GM21723 (cell line): ENCODE results near the gene KCNJ6.
"Not testable (repeated sequence)": the region's sequence is repeated elsewhere in the genome, so short reads cannot be mapped to it uniquely, and the experiment has no call there.

ENCODE experiments used
- ATAC-seq: cut with Tn5 transposase; IDR thresholded peaks from one replicate; pipeline ENCODE4 v1.9.1; 2021; ENCODE audit warnings: mild to moderate bottlenecking, moderate library complexity; ENCODE audit not compliant: unreplicated experiment

KCNJ6 gene, protein sequence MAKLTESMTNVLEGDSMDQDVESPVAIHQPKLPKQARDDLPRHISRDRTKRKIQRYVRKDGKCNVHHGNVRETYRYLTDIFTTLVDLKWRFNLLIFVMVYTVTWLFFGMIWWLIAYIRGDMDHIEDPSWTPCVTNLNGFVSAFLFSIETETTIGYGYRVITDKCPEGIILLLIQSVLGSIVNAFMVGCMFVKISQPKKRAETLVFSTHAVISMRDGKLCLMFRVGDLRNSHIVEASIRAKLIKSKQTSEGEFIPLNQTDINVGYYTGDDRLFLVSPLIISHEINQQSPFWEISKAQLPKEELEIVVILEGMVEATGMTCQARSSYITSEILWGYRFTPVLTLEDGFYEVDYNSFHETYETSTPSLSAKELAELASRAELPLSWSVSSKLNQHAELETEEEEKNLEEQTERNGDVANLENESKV

DNA sequence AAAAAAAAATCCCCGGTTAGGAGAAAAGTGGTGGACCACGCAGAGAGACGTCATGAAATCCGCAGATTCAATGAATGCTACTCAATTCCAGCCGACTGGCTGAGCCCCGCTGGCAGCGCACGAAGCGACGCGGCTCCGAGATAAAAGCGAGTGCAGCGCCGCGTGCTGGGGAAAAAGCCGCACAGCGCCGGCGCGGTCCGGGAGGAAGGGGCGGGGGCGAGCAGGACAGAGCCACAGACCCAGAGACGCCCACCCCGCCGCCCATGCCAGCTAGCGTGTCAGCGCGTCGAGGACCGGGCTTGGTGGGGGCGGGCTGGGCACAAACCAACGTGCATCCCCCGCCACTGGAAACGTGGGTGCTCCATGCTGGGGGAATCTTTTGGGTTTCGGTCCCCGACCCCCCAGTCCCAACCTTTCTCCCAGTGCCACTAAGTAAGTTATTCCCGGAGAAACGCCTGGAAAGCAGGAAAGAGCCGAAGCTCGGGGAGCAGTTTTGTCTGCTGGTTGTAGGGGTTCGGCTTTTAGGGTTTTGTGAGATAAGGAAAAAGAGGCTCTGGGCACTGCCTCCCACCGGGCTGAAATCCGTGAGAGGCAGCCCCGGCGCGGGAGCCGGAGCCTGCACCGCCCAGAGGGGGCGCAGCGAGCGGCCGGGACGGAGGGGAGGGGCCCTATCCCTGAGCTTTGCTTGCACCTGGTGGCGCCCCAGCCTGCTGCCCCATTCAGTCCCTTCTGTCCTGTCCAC is at the start of gene KCNJ6:
KCNJ6 (minus strand) TSS at position 148 of the 742 bp plus-strand sequence. CDS start 75,775 bp downstream, outside the sequence.
- no peak for ATAC-seq

DNA sequence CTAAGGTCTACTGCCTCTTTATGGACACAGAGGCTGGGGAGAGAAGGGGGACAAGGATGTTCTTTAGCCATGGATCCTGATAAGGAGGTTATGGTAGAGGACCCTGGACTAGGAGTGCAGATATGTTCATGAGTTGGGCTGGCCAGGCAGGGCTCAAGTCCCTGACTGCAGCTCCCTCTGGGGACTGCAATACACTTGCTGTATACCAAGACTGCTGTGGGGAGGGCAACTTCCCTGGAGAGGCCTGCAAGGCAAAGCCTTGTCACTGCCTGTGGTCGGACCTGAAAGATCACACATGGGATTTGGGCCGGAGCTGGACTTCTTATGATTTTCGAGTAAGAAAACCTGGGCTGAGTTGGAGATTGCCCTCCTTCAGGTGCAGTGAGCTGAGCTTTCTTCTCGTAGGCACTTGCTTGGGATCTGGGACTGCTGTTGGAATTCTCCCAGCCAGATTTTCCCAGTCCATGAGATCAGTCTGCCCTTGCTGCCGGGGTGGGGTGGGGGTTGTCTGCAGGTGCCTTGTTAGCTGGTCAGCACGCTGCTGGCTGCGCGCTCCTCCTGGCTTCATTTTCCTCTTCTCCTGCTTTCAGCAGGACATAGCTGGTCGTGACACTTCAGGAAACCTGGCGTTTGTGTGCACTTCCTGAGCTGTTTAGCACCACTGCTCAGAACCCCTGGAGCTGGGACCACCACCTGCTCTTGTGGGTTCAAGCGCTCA is 49.0 kb upstream of the KCNJ6 start:
- no peak for ATAC-seq

DNA sequence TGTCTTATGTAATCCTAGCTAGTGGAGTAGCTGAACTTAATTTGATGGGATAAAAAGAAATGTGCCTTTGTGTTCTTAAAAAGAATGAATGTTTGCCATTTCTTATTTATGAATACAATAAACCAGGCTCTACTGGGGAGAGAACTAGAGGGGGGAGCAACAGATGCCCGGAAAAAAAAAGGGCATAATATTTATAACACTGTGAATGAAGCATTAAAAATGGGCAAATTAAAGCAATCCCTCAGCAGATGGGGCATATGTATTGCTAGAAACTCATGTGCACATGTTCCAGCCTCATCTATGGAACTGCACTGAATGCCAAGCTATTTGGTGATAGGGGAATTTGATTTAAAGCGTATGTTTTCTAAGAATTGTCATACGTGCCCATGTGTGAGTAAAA is 42.3 kb upstream of the KCNJ6 start:
- no peak for ATAC-seq

DNA sequence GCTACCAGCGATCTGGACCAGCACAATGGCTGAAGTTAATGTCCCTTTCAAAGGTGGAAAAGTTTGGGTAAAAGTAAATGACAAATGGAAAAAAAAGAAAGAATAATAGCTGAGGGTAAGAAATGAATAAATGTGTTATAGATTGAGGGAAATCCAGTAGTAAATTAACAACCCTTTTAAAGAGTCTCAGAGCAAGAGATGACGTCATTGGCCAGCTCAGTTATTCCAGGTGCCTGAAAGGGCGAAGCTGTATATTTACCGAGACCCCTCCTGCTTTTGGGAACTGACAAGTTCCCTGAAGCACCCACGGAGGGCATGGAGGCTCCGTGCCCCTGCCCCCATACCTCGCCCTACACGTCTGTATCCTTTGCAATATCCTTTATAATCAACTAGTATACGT is 40.5 kb upstream of the KCNJ6 start:
- ATAC-seq: no peak

DNA sequence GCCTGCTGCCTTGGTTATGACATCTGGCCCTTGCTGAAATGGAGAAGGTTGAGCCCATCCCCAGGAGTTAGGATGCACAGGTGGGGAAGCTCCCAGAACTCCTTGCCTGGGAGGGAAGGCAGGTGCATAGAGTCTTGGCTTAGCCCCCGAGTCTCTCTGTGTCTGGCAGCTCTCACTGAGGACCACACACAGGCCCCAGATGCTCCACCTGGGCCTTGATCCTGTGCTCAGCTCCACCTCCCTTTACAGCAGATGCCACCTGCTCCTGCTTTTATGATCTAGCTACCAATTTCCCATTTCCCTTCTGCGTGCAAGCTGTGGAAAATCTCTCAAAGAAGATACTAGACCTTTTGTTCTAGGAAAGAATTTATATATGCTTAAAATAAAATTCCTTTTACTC is 28.8 kb upstream of the KCNJ6 start:
- no peak for ATAC-seq

DNA sequence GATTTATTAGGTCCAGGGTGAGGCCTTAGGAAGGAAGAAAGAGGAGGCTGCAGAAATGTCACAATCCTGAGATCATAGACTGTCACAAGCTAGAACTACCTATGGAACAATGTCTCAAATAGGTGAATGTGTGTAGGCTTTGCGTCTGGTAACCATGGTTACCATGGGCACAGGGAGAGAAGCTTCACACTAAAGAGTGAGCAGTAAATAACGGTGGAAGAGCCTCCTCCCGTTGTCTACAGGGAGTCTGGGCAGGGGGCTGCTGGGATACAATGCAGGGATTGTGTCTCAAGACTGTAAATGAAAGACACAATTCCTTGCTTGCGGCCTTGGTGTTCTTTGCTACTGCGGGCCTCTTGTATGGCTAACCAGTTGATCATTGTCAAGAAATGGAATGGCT is 28.2 kb upstream of the KCNJ6 start:
- ATAC-seq: no peak

DNA sequence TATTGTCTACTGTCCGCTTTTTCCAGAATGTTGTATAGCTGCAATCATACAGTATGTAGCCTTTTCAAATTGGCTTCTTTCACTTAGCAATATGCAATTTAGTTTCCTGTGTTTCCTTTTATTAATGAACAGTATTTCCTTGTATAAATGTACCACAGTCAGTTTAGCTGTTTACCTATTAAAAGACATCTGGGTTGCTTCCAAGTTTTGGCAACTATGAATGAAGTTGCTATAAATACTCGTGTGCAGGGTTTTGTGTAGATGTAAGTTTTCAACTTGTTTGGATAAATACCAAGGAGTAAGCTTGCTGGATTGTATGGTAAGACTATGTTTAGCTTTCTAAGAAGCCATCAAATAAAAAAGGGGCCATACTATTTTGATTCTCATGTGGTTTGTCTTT is 24.4 kb upstream of the KCNJ6 start:
- no peak for ATAC-seq

DNA sequence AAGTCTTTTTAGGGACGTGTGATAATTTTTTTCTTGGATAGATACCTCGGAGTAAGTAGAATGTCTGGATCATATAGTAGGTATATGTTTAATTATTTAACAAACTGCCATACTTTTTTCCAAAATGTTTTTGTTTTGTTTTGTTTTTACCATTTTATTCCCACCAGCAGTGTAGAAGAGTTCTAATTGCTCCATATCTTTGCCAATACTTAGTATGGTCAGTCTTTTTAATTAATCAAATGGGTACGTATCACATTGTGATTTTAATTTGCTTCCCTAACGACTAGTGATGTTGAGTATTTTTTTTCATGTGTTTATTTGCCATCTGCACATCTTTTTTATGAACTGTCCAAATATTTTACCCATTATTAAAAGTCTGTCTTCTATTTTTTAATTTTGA is 23.6 kb upstream of the KCNJ6 start:
- ATAC-seq: no peak

DNA sequence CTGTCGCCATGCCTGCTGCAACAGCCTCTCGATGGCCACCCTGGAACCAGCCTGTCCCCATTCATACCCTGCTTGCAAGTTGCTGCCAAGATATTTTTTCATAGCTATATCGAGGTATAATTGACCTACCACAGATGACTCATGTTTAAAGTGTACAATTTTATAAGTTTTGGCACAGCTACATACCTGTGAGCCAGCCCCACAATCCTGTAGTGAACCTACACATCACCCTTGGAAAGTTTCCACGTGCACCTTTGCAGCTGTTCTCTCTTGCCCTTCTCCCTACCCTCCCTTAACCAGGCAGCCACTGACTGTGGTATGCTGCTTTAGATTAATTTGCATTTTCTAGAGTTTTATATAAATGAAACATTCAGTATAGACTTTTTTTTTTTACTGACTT is 23.0 kb upstream of the KCNJ6 start:
- ATAC-seq: no peak

DNA sequence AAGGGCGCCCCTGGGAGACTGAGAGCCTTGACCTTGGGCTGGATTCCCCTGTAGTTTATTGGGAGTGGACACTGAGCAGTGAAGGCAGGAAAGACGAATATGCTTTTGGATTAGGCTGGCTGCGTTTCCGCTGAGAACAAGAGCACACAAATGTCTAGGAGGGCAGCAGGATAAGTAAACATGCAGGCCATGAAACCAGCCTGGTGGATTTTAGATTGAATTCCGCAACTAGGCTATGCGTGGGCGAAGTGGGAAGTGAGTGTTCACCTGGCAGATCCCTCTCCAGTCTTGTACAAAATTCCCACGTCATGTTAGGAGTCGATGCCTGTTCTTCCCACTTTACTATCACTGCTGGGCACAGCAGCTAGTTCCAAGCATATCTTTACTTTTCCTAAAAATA is 21.4 kb upstream of the KCNJ6 start:
- ATAC-seq: no peak

DNA sequence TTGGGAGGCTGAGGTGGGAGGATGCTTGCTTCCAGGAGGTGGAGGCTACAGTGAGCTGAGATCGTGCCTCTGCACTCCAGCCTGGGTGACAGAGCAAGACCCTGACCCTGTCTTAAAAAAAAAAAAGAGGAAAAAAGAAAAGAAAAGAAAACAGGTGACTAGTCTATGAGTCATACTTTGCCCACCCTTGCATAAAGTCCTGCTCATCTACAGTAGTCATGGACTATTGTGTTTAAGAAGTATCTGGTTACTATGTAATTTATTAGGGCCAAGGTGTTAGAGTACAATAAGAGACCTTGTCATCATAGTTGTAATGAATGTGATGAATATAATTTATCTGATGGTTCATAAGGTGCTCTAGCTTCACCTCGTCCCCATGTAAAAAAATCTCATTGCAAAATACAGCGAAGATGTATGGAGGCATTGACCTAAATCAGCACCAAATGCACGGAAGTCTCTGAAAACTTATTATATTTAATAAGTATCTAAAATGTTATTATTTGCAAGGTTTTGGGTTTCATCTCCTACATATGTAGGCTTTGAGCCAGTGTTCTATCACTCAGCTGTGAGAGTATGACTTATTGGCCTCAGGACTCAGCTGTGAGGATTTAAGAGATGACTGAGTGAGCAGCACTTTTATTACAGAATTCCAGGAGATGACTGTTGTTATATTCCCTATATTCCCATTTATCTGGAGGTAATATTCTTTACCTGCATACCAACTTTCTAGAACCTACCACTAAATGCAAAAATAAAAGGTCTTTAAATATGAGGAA is 19.9 kb upstream of the KCNJ6 start:
- no peak for ATAC-seq

DNA sequence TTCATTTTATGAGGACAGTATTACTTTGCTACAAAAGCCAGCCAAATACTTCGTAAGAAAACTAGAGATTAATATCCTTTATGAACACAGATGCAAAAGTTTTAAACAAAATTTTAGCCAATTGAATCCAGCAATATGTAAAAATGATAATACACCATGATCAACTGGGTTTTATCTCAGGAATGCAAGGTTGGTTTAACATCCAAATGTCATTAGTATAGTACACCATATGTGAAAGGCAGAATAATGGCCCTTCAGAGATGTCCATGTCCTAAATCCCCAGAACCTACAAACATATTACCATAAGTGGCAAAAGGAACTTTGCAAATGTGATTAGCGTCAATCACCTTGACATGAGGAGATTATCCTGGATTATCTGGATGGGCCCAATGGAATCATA is 16.7 kb upstream of the KCNJ6 start:
- ATAC-seq: no peak

DNA sequence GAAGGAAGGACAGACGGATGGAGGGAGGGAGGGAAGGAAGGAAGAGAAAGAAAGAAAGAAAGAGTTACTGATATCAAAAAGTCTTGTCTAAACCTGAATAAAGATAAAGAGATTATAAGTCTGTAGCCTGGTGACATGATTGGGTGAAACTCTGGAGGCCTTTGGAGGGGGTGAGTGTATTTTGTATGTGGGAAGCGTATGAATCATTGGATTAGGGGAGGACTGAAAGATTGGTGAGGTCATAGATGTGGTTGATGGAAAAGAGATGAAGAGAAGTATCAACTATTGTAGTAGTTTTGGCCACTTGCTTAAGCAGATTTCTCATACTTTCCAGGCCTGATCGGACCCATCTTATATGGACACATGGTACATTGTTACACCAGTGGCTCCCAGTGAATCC is 11.5 kb upstream of the KCNJ6 start:
- ATAC-seq: no peak

DNA sequence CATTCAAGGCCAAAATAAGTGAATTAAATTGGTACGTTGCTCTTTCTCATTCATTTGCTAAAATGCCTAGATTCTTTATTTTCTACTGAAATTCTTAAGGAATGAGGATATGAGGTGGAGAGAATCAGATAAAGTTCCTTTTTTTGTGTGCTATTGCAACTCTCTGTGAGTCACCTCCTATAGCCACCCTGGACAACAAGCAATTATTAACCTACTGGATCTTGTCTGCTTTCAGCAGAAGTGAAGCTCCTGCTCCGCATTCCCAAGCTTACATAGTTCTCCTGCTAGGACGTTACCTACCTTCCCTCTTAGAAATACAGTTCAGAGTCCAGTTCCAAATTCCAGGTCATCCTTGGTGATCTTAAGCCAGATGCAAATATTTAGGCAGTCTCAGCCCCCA is 4.8 kb upstream of the KCNJ6 start:
- no peak for ATAC-seq

DNA sequence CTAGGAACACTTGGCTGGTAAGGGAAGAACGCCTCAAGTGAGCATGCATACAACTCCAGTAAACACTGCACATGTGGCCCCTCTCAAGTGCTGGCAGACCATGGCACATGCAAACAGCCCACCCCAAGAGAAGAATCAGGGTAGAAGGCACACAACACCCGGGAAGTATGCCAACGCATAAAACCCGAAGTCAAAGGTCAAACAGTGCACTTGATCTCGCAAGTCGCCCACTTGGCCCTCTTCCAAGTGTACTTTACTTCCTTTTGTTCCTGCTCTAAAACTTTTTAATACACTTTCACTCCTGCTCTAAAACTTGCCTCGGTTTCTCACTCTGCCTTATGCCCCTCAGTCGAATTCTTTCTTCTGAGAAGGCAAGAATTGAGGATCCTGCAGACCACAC is 4.0 kb upstream of the KCNJ6 start:
- ATAC-seq: not testable (repeated sequence)

DNA sequence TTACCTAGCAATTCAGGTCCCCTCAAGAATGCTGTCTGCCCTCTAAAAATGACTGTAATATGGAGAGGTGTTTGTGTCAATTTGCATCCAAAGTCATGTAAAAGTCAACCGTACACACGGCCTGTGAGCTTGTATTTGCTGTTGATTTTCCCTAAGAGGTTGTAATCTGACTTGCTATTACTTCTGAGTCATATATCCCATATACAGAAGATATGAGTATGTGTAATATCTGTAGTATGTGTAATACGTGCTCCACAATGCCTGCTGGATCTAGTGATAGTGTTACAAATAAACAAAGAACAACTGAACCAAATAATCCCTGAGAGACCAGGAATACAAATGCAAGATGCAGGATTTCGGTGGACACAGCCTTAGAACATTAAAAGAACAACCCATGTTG is 1.4 kb upstream of the KCNJ6 start:
- ATAC-seq: no peak

DNA sequence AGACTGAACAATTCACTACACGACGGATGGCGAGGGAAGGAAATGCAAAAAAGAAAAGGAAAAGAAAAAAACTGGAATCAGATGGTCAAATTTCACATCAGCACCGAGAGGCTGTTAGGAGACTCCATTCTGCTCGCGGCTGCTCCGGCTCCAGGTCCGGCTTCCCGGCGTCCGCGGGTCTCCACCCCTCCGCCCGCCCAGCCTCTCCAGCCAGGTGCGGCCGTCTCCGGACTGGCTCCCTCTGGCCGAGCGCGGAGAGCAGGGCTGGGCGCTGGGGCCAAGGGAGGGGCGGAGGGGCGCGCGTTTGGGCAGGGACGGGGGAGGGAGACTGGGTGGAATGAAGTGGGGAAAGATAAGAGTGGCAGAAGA is 332 bp downstream of the KCNJ6 start:
- no peak for ATAC-seq

DNA sequence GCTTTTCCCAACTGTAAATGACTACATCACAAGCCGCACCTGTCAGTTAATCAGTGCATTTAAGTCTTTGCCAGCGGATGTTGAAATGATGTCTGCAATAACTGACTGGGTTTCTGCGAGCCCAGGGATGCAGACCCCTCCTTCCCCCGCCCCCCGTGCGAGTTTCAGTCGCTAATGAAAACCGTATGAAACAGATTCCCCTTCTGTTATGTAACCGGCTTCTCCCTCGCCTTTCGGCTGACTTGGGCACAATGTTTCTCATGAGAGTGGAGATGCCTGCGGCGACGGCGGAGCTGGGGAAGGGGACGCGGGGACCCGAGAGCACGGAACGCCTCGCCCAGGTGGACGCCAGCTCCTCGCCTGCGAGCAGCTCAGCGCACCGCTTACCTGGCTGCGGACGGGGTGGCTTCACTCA is 753 bp downstream of the KCNJ6 start:
- no peak for ATAC-seq

DNA sequence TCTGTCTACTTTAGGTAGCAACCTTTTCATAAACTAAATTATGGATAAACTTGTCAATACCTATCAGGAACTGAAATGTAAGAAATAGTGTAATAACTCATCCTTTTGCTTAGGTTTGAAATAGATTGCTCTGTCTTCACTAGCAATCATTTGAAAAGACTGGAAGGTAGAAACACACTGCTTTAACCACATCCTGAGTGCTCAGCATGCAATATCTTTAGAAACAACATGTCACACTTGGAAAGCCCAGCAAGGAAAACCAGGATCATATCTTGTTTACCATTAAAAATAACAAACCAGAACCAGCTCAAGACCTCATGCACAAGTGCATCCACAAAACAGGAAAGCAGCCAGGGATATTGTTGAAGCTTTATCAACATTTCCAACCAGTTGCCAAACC is 3.6 kb downstream of the KCNJ6 start:
- ATAC-seq: no peak

DNA sequence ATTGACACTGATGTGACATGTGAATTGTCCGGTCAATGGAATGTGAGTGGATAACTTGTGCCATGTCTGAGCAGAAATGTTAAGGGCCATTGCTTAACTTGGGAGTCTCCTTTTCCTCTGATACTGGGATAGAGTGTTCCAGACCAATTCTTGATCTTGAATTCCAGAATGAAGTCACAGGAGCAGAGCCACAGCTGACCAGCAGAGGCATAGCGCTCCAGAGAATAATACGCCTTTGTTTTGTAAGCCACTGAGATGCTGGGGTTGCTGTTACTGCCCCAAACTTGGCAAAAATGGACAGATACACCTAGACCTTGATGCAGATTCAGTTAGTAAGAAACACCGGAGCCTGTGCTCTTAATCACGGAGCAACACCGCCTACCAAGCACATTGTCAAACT is 6.3 kb downstream of the KCNJ6 start:
- ATAC-seq: no peak

DNA sequence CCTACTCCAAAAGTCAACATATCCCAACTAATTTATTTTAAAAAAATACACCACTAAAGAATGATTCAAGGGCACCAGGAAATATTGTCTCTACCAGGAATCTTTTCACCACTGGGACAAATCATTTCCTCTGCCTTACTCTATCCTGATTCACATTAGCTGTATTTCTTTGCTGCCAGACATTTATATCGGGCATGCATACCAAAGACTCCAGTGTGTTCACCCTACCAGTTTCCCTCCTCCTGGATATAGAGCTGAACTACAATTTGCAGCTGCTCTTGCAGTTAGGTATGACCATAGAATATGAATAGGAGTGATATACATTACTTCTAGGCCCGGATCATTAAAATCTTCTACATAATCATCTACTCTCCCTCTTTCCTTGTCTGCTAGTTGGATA is 7.6 kb downstream of the KCNJ6 start:
- no peak for ATAC-seq
